ENCODE data around the gene CST11. TPM values are rescaled to one million over a fixed set of nuclear protein-coding genes. Genes with fewer than 3 reads are reported as not detected.

Gene CST11
- total RNA-seq, 4 donors from 2014 or later: not detected

DNA sequence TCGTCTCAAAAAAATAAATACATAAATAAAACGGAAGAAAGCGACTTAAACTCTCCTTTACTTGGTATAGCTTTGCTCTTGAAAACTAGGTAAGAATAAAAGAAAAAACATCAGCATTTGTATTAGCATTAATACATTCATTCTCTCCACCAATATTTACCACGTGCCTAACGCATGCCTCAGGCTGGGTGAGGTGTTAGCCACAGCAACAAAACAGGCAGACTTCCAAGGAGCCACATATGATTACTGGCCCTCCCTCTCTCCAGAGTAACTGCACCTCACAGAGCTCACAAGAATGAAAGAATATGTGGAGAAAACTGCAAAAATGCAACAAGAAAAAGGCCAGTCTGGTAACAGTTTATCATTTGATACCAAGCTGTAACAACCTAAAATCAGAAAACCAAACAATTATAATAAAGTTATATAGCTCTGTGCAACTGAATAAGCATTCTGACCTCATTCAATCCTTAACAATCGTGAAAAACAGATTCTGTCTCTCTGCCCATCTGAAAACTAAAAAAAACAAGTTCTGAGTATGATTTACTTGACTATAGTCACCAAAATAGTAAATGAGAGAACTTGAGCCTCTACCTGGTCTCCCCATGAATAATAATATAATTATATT is 36.6 kb downstream of the CST11 start:
- no peak overlapping the region for H3K27ac ChIP-seq
- no peaks in the 10 kb centered on the region for H3K9me3 ChIP-seq
- H3K4me1 ChIP-seq: peaks cover 0 to 67% (median 9%) of the 10 kb centered on the region in 3 donors
- WGBS, 2 donors: 62 to 76% methylated on average over 6 of the region's 6 CpGs
- H3K36me3 ChIP-seq: no peaks in the 10 kb centered on the region
- H3K27me3 ChIP-seq: no peaks in the 10 kb centered on the region
- no peak for DNase-seq
- TF ChIP-seq POLR2A (IDR thresholded peaks at IDR 0.05): no peak
- no peak for TF ChIP-seq CTCF (IDR thresholded peaks at IDR 0.05)
- no peak overlapping the region for H3K4me3 ChIP-seq
- intact Hi-C loops (cut with DNase I): no loop called here

- Histone ChIP-seq H3K4me1 (peaks cover 0 to 70% (median 9%) of the 10 kb centered on the region in 3 donors), H3K36me3 (no peaks in the 10 kb centered on the region), H3K27ac (no peak overlapping the region), H3K9me3 (no peaks in the 10 kb centered on the region), H3K27me3 (no peaks in the 10 kb centered on the region), H3K4me3 (no peak overlapping the region)
- intact Hi-C loops (cut with DNase I): no loop called here
- 84 to 96% methylated on average over 5 of the region's 5 CpGs for WGBS, 2 donors
- TF ChIP-seq CTCF (IDR thresholded peaks at IDR 0.05): no peak
- TF ChIP-seq POLR2A (IDR thresholded peaks at IDR 0.05): no peak
- DNase-seq: no peak
Measured at GRCh38 chr20:23415555-23415954, 37.1 kb downstream of the CST11 start.

GRCh38 chr20:23414526-23415188 is 38.0 kb downstream of the CST11 start:
- peaks cover 0 to 68% (median 7%) of the 10 kb centered on the region in 3 donors for H3K4me1 ChIP-seq
- H3K9me3 ChIP-seq: no peaks in the 10 kb centered on the region
- DNase-seq: no peak
- intact Hi-C loops (cut with DNase I): no loop called here
- TF ChIP-seq CTCF (IDR thresholded peaks at IDR 0.05) (no peak), POLR2A (IDR thresholded peaks at IDR 0.05) (no peak)
- H3K36me3 ChIP-seq: no peaks in the 10 kb centered on the region
- WGBS, 2 donors: 44 to 61% methylated on average over 1 of the region's 1 CpG
- no peaks in the 10 kb centered on the region for H3K27me3 ChIP-seq
- H3K27ac ChIP-seq: no peak overlapping the region
- no peak overlapping the region for H3K4me3 ChIP-seq

GRCh38 chr20:23413862-23414422 is 38.7 kb downstream of the CST11 start:
- DNase-seq: no peak
- no peak overlapping the region for H3K27ac ChIP-seq
- H3K9me3 ChIP-seq: no peaks in the 10 kb centered on the region
- no peaks in the 10 kb centered on the region for H3K36me3 ChIP-seq
- H3K27me3 ChIP-seq: no peaks in the 10 kb centered on the region
- no peak overlapping the region for H3K4me3 ChIP-seq
- TF ChIP-seq POLR2A (IDR thresholded peaks at IDR 0.05) (no peak), CTCF (IDR thresholded peaks at IDR 0.05) (no peak)
- intact Hi-C loops (cut with DNase I): no loop called here
- WGBS, 2 donors: 92 to 95% methylated on average over 3 of the region's 3 CpGs
- H3K4me1 ChIP-seq: peaks cover 0 to 67% (median under 1%) of the 10 kb centered on the region in 3 donors

DNA sequence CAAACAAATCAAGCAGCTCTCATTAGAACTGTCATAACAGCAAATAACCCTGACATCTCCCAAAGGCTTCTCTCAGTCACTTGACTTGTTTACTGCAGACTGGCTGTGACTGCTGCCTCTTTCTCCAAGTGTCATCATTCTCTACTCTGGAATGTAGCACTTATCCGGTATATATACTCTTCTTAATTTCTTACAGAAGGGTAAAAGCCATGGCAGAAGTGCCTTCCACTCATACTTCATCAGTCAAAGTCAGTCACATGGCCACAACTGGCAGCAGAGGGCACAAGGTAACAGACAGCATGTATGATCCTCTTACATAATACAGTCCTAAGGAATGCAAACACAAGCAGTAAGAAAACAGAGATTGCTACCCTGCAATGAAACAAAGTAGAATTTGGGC is 40.6 kb downstream of the CST11 start:
- H3K36me3 ChIP-seq: no peaks in the 10 kb centered on the region
- peaks cover 0 to 54% (median 0%) of the 10 kb centered on the region in 3 donors for H3K4me1 ChIP-seq
- DNase-seq: no peak
- no peak overlapping the region for H3K4me3 ChIP-seq
- no peak overlapping the region for H3K27ac ChIP-seq
- H3K9me3 ChIP-seq: no peaks in the 10 kb centered on the region
- H3K27me3 ChIP-seq: no peaks in the 10 kb centered on the region
- intact Hi-C loops (cut with DNase I): no loop called here
- 18 to 44% methylated on average over 1 of the region's 1 CpG for WGBS, 2 donors
- TF ChIP-seq CTCF (IDR thresholded peaks at IDR 0.05): no peak
- TF ChIP-seq POLR2A (IDR thresholded peaks at IDR 0.05): no peak

All from esophagus squamous epithelium (tissue), 5 donors.